Suprapubic skin (tissue), 4 donors: ENCODE measurements around the gene PRMT7.

Experiments
- POLR2A ChIP-seq, 2 donors: fragments of 450-650 bp; IDR thresholded peaks; one replicate each; pipeline ENCODE4 v1.6.1; 2017; ENCODE audit warnings: antibody characterized with exemption in 2 of 2, mild to moderate bottlenecking in 2 of 2, moderate library complexity in 2 of 2
- POLR2AphosphoS5 ChIP-seq, 3 donors: sonication (generic); formaldehyde crosslinking; IDR thresholded peaks; one replicate each; pipeline ENCODE4 v1.6.1; 2017; ENCODE audit warnings: antibody characterized with exemption in 3 of 3
- TF ChIP-seq, protein P1 (sequence below), 2 donors: fragments of 200-600 bp in 1 of 2; fragments of 450-650 bp in 1 of 2; sonication (generic) in 1 of 2; IDR thresholded peaks; one replicate each; pipeline ENCODE4 v1.5.1; 2016 to 2019; ENCODE audit warnings: antibody characterized with exemption in 2 of 2, mild to moderate bottlenecking in 1 of 2, moderate library complexity in 1 of 2

DNA sequence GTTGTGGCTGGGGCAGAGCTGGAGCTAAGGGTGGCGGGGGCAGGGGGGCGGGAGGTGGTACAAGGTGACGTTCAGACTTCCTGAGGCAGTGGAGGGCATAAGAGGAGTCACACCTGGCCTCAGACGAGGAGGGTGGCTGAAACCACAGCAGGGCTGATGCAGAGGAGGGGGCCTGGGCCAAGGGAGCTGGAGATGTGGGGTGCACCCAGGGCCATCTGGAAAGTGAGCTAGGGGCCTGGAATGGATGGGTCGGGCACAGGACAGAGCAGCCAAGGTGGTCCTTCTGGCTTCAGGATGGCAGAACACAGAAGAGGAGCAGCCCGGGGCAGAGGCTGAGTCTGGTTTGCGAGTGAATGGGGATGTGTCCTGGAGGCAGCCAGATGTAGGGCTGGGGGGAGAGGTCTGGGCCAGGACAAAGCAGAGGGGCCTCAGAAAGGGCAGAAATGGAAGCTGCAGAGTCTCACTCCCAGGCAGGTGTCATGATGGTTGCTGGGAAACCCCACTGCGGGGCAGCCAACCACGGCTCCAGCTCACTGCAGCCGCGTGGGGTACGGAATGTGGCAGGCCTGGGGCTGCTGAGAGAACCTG is 57.6 kb downstream of the PRMT7 start:
- TF ChIP-seq, protein P1, sequence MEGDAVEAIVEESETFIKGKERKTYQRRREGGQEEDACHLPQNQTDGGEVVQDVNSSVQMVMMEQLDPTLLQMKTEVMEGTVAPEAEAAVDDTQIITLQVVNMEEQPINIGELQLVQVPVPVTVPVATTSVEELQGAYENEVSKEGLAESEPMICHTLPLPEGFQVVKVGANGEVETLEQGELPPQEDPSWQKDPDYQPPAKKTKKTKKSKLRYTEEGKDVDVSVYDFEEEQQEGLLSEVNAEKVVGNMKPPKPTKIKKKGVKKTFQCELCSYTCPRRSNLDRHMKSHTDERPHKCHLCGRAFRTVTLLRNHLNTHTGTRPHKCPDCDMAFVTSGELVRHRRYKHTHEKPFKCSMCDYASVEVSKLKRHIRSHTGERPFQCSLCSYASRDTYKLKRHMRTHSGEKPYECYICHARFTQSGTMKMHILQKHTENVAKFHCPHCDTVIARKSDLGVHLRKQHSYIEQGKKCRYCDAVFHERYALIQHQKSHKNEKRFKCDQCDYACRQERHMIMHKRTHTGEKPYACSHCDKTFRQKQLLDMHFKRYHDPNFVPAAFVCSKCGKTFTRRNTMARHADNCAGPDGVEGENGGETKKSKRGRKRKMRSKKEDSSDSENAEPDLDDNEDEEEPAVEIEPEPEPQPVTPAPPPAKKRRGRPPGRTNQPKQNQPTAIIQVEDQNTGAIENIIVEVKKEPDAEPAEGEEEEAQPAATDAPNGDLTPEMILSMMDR (IDR thresholded peaks at IDR 0.05) = no peak
- TF ChIP-seq POLR2A (IDR thresholded peaks at IDR 0.05) = no peak
- TF ChIP-seq POLR2AphosphoS5 (IDR thresholded peaks at IDR 0.05) = no peak
